CMK (cell line): Measurements from ENCODE around the gene HARBI1.

Experiments
- DNase-seq: peaks from one replicate; pipeline ENCODE4 v3.0.0-alpha.2; 2010; ENCODE audit warnings: low read depth

Gene HARBI1

DNA sequence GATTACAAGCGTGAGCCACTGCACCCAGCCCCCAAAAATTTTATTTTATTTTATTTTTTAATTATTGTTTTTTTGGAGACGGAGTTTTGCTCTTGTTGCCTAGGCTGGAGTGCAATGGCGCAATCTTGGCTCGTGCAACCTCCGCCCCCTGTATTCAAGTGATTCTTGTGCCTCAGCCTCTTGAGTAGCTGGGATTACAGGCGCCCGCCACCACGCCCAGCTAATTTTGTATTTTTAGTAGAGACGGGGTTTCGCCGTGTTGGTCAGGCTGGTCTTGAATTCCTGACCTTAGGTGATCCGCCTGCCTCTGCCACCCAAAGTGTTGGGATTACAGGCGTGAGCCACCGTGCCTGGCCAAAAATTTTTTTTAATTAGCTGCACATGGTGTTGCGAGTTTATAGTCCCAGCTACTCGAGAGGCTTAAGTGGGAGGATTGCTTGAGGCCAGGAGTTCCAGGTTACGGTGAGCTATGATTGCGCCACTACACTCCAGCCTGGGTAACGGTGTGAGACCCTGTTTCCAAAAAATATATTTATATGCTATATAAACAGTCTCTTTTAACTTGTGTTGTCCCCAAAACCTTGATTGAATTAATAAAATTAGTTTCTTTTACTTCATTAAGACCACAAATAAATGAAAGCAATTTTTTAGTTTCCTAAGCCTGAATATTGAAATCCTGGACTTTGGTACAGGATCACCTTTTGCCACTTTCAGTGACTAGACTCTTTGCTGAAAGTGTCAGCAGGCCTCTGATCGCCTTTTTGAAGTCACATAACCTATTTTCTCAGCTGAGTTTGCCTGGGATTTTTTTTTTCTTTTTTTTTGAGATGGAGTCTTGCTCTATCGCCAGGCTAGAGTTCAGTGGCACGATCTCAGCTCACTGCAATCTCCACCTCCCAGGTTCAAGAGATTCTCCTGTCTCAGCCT is 16.5 kb upstream of the HARBI1 start:
- no peak for DNase-seq

DNA sequence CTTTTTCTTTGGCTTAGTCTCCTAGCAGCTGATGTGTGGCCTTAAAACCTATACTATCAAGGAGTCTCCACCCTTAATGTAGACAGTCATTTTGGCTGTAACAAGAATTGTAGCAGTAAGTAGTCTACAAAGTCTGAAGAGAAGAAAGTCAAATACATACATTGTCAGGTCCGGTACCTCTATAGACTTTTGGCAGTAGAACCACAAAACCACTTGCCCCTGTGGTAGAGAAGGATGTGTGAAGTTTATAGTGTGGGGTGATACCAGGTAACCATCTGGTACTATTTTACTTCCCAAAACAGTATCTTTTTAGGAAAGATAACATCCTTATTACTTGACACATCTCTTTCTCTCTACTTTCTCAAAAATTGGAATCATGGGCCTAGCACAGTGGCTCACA is 15.5 kb upstream of the HARBI1 start:
- no peak for DNase-seq

DNA sequence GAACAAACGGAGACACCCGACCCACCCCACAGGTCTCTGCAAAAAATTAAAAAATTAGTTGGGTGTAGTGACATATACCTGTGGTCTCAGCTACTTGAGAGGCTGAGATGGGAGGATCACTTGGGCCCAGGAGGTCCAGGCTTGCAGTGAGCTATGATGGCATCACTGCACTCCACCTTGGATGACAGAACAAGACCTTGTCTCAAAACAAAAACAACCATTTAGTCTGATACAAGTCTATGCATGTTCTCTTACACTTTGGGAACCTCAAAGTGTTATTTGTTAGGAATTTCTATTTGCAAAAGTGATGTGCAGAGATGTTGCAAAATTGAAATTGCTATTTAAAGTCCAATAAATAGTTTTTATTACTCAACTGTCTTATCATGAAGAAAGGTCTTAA is 14.6 kb upstream of the HARBI1 start:
- DNase-seq = no peak

DNA sequence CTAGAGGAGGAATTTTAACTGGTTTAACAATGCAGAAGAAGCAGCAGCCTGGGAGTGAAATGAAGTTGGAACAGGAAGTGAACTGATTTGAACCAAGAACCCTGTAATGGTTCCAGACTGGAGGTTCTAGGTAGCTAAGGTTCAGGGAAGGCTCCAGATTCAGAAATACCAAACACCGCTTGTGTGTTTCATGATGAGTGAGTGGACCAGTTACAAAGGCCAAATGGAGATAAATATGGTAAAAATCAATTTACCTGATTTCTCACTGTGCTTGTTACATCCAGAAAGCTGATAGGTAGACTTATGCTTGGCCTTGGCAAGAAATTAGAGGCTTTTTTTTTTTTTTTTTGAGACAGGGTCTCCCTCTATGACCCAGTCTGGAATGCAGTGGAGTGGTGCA is 13.2 kb upstream of the HARBI1 start:
- no peak for DNase-seq

DNA sequence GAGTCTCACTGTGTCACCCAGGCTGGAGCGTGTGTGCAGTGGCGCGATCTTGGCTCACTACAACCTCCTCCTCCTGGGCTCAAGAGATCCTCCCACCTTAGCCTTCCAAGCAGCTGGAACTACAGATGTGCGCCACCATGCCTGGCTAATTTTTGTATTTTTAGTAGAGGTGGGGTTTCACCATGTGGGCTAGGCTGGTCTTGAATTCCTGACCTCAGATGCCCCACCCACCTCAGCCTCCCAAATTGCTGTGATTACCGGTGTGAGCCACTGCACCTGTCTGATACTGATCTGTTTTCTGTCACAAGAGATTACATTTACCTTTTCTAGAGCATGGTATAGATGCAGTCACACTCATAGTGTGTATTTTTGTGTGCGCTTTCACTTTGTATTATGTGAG is 11.9 kb upstream of the HARBI1 start:
- DNase-seq = no peak

DNA sequence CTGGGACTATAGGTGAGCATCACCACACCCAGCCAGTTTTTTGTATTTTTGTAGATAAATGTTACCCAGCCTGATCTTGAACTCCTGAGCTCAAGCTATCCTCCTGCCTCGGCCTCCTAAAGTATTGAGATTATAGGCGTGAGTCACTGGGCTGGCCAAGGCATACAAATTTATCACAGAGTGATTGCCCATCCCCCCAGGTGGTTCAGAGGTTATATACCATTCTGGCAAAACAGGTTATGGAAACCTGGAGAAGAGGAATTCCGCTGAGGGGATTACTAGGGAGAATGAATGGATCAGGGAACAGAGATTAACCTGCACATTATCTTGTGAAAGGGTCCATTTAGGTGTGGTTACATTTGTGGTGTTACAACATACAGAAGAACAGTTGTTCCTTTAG is 8.4 kb upstream of the HARBI1 start:
- no peak for DNase-seq

DNA sequence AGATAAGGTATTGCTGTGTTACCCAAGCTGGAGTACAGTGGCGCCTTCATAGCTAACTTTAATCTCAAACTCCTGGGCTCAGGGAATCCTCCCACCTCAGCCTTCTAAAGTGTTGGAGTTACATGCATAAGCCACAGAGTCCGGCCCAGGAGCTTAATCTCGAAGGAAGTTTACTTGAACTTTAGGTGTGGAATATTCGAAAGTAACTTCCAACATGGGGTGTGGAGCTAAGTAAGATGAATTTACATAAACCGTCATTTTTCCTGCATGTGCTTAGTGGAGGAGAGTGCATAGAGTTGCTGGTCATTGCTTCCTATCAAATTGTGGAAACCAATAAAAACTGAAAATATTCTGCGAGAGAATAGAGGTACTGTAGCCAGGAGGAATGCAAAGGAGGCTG is 1.8 kb upstream of the HARBI1 start:
- no peak for DNase-seq

DNA sequence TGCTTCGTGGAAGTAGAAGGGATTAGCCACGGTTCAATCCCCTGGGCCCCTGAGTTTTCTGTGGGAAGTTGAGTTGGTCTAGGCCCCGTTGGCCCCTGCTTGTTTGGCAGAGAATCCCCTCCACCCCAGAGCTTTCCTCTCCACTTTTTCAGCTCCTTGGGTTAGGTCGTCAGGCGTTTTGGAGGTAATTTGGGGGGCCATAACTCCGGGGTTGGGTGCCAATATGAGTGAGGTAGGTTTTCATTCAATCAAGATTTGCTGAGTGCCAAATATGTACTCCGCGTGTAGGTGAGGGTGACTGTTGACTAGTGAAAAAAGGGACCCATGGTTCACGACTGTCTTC is 916 bp upstream of the HARBI1 start:
- DNase-seq = no peak

DNA sequence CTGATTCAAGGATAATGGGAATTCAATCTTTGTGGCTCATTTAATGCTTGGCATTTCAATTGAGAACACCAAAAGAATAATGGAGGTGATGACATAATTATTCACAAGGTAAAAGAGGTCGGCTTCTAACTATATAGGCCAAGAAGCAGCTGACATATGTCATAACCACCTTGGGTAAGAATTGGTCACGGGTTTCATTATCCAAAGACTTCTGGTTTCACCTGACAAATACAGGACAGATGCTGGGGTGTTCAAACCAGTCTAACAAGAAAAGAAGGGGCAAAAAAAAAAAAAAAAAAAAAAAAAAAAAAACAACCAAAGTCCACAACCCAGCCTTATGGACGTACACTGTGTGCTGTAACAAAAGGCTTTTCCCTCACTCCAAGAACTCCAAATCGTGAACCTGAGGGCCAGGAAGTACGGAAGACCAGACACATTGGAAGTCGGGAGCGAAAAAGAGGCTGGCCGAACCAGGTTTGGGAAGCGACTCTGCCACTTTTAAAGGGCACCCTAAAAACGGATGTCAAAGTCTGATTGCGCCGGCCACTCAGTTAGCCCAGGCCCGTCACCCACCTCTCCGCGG is 385 bp downstream of the HARBI1 start:
- no peak for DNase-seq

DNA sequence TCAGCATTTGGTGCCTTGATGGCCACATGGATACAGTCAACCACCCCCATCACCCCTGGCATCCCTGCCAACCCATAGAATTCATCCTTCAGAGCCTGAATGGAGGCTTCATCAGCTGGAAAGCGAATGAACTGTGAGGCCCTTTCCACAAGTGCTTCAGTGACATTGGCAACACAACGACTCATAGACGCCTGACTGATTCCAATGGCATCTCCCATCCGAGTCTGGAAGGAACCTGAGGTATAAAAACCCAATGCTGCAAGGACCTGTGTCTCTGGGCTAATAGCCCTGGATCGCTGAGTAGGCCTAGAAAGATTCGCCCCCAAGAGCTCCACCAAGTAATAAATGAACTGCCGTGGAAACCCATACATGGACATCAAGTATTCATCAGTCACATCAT is 1.3 kb downstream of the HARBI1 start:
- DNase-seq = no peak

DNA sequence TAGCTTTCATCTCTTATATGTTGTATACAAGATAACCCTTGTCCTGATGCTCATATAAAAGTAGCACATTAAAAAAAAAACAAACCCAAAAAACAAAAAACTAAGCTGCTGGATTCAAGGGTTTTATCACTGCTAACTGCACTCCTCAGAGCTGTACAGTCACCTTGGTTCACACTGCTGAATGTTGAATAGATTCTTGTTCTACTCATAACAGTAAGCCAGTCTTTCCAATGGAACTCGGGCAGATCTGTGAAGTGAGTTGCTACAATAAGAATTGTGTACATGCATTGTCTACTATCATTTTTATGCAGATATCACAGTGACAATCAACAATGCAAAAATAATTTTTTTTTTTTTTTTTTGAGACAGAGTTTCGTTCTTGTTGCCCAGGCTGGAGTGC is 4.7 kb downstream of the HARBI1 start:
- DNase-seq = no peak

DNA sequence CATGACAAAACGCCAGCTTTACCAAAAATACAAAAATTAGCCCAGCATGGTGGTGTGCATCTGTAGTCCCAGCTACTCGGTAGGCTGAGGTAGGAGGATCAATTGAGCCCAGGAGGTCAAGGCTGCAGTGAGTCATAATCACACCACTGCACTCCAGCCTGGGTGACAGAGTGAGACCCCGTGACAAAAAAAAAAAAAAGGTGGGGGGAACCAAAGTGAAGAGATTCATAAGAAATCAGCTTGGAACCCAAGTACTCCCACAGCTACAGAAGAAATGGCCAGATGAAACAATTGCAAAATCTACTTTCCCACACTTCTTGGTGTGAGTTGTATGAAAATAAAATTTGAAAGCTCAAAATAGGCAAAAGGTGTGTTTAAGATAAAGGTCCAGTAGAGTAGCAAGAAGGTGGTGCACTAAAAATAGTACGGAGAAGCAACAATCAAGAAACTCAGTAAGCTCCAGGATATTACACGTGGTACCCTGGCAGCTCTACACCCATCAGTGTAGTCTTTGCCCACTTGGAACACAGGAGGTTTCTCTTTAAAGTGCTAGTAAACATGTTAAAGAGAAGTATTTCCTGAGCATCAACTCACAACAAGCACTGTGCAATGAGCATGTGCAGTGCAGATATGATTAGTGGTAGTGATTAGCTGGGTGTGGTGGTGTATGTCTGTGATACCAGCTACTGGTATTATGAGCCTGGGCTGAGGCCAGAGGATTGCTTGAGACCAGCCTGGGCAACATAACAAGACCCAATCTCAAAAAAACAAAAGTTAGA is 5.3 kb downstream of the HARBI1 start:
- DNase-seq = peak; percentile 12

DNA sequence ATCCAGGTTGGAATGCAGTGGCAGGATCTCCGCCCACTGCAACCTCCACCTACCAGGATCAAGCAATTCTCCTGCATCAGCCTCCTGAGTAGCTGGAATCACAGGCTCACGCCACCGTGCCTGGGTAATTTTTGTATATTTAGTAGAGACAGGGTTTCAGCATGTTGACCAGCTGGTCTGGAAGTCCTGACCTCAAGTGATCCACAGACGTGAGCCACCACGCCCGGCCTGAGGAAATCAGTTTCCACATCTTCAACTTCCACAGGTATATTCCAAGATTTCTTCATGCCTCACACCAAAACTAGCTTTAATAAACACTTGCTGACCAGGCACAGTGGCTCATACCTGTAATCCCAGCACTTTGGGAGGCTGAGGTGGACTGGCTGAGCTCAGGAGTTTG is 7.6 kb downstream of the HARBI1 start:
- DNase-seq = no peak

DNA sequence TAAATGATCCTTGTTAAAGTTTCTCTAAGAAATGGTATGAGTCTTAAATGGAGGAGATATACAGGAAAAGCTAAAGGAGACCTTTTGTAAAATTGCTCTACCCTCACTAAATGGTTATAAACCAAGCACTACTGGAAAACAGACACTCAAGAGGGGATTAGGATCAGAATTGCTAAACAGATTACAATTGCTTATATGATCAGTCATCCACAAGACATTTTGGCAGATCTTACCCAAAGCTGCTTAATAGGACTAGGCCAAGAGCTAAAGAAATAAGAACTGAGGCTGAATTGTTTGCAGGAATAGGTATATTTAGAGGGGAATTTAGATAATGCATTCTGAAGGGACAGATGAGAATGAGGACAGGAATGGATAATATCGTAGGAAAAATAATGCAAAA is 9.5 kb downstream of the HARBI1 start:
- no peak for DNase-seq

DNA sequence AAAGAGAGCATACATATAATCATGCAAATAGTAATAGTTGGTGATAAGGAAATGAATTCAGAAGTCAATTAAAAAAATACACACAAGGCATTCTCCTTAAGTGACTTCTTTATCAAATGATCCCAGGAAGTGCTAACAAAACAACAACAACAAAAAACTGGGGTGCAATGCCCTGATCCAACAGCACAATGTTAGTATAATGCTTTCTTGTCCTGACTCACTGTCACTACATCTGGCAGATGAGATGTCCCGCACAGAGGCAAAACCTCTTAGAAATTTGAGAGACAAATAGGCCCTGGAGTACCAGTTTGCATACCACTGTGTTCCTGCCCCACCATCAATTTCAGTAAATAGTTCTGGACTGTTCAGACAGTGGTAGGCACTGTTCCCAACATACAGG is 12.2 kb downstream of the HARBI1 start:
- no peak for DNase-seq

DNA sequence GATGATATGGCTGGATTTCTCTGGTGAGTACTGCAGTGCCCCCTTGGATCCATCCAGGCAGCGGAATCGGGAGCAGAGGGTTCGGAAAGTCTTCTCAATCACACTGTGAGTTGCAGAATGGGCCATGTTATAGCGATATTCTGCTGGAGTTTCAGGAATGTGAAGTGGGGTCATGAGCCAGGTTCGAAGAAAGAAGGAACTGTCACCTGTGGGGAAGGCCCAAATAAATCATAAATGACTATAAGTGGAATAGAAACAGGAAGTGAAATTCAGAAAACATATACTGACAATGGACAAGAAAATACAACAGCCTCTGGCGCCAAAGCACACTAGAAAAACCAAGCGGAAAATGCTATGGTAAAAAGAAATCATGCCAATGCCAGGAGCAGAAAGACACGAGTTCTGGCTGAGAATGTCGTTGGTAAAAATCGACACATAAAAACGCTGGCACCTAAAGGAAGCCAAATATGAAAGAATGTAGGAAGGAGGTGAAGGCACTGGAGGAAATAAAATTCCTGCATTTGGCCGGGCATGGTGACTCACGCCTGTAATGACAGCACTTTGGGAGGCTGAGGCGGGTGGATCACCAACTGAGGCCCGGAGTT is 13.2 kb downstream of the HARBI1 start:
- no peak for DNase-seq

DNA sequence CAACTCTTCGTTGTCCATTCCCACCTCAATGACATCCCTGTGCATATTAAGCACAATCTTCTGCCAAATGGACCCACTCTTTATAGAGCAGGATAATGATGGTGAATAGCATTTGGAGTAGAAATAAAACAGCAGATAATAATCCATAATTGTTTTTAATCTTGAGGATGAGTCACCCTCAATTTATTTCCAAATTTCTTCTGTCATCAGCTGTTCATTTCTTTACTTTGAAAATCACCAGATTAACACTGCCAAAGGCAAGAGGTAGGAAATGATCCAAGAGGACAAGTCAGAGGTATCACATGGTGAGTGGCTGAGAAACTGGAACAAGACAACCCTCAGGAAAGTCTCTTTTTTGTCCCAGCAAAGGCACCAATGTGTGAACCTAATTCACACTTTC is 15.9 kb downstream of the HARBI1 start:
- no peak for DNase-seq

DNA sequence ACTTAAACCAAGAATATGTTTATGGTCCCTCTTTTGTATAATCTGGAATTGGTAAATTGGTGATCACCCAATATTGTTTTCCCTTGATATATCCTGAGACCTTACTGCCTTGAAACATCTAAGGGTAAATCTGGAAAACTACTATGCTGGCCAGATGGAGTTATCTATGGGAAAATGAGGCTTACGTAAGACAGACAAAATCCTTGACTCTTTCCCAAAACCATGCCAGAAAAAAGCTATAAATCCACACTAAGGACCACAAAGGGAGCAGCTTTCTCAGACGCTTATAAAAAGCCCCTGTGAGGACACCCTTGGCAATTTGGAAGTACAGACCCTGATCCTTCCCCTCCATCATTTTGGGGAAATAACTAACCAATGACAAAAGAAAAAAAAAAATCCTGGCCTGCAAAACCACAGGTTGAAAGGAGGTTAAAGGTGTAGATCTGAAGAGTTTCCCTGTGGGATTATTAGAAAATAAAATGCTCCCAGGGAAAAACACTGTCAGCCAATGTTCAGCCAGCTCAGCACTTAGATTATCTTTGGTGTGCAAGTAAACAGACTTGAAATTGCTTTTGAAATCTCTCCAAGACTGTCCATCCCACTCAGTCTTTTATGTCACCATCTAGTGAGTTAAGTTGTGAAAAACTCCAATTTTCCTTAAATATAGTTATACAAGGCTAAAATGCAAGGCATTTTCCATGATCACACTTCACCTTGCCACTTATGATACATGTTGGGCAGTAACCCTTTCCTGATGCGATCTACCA is 16.6 kb downstream of the HARBI1 start:
- no peak for DNase-seq

DNA sequence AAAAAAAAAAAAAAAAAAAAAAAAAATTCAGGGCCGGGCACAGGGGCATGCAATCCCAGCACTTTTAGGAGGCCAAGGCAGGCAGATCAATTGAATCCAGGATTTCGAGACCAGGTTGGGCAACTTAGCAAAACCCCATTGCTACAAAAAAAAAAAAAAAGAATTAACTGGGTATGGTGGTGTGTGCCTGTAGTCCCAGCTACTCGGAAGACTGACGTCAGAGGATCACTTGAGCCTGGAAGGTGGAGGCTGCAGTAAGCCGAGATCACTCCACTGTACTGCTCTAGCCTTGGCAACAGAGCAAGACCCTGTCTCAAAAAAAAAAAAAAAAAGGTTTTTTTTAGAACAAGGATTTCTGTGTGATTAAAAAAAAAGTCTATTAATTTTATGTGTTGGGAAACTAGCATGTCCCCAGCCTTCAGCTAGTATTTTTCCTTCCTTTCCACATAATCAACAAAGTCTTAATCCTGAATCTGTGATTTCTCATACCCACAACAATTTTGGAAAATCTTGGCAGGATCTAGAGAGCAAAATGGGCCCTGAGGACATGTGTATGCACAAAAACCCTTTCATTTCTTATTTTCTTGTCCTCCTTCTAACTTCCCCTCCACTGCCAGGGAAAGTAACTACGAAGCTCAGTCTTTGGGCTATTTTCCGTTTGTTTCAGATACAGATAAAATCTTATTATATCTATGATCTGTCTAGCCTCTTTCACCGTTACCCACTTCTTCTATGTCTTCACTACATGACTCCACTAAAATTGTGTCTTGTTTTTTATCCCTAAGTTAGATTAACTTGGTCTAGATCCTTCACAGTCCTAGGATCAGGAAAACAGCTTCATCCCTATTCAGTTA is 17.5 kb downstream of the HARBI1 start:
- DNase-seq = no peak

DNA sequence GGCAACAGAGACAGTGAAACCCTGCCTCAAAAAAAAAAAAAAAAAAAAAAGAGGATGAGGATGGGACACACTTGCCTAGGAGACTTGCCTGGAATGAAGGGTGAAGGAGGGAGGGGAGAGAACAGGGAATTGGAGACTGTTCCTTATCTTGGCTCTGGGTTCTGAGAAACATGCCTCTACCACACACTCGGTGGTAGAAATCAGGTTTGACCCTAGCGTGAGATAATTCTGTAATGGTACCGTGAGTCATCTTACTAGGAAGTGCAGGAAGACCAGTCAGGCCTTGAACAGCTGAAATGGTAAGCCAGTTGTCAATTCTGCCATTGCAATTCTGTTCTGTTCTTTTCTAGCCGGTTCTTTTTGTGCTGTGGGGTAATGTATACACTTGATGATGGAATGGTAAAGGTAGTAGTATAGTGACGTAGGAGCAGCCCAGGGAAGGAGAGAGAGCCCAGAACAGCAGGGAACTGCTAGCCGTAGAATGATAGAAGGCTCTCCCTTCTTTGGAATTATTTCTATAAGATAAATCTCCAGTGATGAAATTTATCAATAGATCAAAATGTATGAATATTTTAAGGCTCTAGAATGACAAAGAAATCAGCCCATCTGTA is 19.3 kb downstream of the HARBI1 start:
- no peak for DNase-seq

DNA sequence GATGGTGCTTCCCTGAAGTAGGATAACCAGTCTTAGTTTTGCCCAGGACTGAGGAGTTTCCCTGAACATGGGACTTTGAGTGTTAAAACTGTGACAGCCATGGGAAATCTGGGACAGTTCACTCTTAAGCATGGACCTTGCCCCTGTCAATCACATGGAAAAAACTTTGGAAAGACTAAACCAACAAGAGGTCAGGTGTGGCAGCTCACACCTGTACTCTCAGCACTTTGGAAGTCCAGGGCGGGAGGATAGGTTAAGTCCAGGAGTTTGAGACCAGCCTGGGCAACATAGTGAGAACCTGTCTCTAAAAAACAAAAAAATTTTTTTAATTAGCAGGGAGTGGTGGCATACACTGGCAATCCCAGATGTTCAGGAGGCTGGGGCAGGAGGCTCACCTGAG is 19.9 kb downstream of the HARBI1 start:
- no peak for DNase-seq
